ENCODE measurements around the gene RRP15. TPM values are rescaled to one million over a fixed set of nuclear protein-coding genes. Genes with fewer than 3 reads are reported as not detected.
A peak's percentile ranks its signal among the peaks of the same experiment; 100 is the strongest.

Gene RRP15
- total RNA-seq, 1 donor from 2014 or later, result 3.7 TPM

GRCh38 chr1:218347723-218348627, 62.9 kb downstream of the RRP15 start:
- no peaks in the 10 kb centered on the region for H3K27me3 ChIP-seq
- peak overlapping the region; percentile 68 to 76 for H3K4me3 ChIP-seq
- no peaks in the 10 kb centered on the region for H3K36me3 ChIP-seq
- no peaks in the 10 kb centered on the region for H3K9me3 ChIP-seq
- H3K27ac ChIP-seq, result peak overlapping the region; percentile 86
- intact Hi-C loops (cut with DNase I), result loop anchor here (10.0 kb wide), 1 partner anchor 317 kb away; no protein-coding TSS in a partner anchor
- TF ChIP-seq POLR2AphosphoS5 (IDR thresholded peaks at IDR 0.05; ENCODE audit: insufficient read depth in 1 of 2, low read depth in 1 of 2) (no peak), CTCF (IDR thresholded peaks at IDR 0.05) (no peak), POLR2A (IDR thresholded peaks at IDR 0.05) (no peak)
- peaks cover 12% of the 10 kb centered on the region for H3K4me1 ChIP-seq
- no peak for DNase-seq (ENCODE audit: extremely low spot score in 2 of 2)

- no peak for DNase-seq (ENCODE audit: extremely low spot score in 2 of 2)
- TF ChIP-seq POLR2A (IDR thresholded peaks at IDR 0.05), result no peak
- no peak for TF ChIP-seq POLR2AphosphoS5 (IDR thresholded peaks at IDR 0.05; ENCODE audit: insufficient read depth in 1 of 2, low read depth in 1 of 2)
- TF ChIP-seq CTCF (IDR thresholded peaks at IDR 0.05), result no peak
- Histone ChIP-seq H3K4me3 (peak overlapping the region; percentile 68 to 76), H3K27ac (peak overlapping the region; percentile 86), H3K36me3 (no peaks in the 10 kb centered on the region), H3K4me1 (peaks cover 12% of the 10 kb centered on the region), H3K27me3 (no peaks in the 10 kb centered on the region), H3K9me3 (no peaks in the 10 kb centered on the region)
- intact Hi-C loops (cut with DNase I), result loop anchor here (10.0 kb wide), 1 partner anchor 316 kb away; no protein-coding TSS in a partner anchor
These were observed 63.6 kb downstream of the RRP15 start for GRCh38 chr1:218348628-218349071.

- intact Hi-C loops (cut with DNase I), result loop anchor here (10.0 kb wide), 1 partner anchor 315 kb away; no protein-coding TSS in a partner anchor
- H3K4me3 ChIP-seq, result peak overlapping the region; percentile 68 to 76
These were observed 64.4 kb downstream of the RRP15 start for GRCh38 chr1:218349348-218350034.

GRCh38 chr1:218350035-218350525, 65.0 kb downstream of the RRP15 start:
- H3K4me1 ChIP-seq, result peaks cover 4% of the 10 kb centered on the region
- intact Hi-C loops (cut with DNase I), result no loop called here

More at GRCh38 chr1:218349348-218350034, 64.4 kb downstream of the RRP15 start:
- H3K27ac ChIP-seq, result peak overlapping the region; percentile 42
- H3K9me3 ChIP-seq, result no peaks in the 10 kb centered on the region
- peaks cover 10% of the 10 kb centered on the region for H3K4me1 ChIP-seq
- no peak for DNase-seq (ENCODE audit: extremely low spot score in 2 of 2)
- TF ChIP-seq POLR2AphosphoS5 (IDR thresholded peaks at IDR 0.05; ENCODE audit: insufficient read depth in 1 of 2, low read depth in 1 of 2), result no peak
- TF ChIP-seq CTCF (IDR thresholded peaks at IDR 0.05), result no peak
- TF ChIP-seq POLR2A (IDR thresholded peaks at IDR 0.05), result no peak
- no peaks in the 10 kb centered on the region for H3K36me3 ChIP-seq
- no peaks in the 10 kb centered on the region for H3K27me3 ChIP-seq

More at GRCh38 chr1:218350035-218350525, 65.0 kb downstream of the RRP15 start:
- TF ChIP-seq POLR2A (IDR thresholded peaks at IDR 0.05) (no peak), CTCF (IDR thresholded peaks at IDR 0.05) (no peak), POLR2AphosphoS5 (IDR thresholded peaks at IDR 0.05; ENCODE audit: insufficient read depth in 1 of 2, low read depth in 1 of 2) (no peak)
- Histone ChIP-seq H3K36me3 (no peaks in the 10 kb centered on the region), H3K27me3 (no peaks in the 10 kb centered on the region), H3K9me3 (no peaks in the 10 kb centered on the region), H3K27ac (peak overlapping the region; percentile 47), H3K4me3 (peak overlapping the region; percentile 68 to 76)
- no peak for DNase-seq (ENCODE audit: extremely low spot score in 2 of 2)

All from vagina (tissue), 2 donors.